ENCODE data around the gene SIVA1.

DNA sequence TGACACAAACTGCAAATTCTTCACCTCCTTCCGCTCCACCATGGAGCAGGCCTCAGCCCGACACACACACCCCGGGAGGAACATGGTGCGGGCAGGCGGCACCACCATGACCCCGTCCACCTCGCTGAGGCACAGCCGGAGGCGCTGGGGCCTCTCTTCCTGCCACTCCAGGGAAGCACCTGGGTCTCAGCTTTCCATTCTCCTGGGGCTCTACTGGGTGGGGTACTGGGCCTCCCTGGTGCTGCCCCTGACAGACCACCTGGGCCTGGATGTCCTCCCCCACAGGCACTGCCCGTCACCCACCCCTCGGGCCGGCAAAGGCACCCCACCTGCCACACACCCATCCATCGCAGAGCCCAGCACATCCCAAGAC is 32.7 kb downstream of the SIVA1 start:
- no peak for TF ChIP-seq CTCF (conservative IDR thresholded peaks at IDR 0.05)
- TF ChIP-seq EZH2 (IDR thresholded peaks at IDR 0.05; ENCODE audit: low read depth): no peak
